SU-DHL-6 (cell line): ENCODE data around the gene CYSRT1.

Experiments
- H2AFZ ChIP-seq: fragments of 200-600 bp; sonication (generic); 2 replicates; pipeline ENCODE4 v1.6.1; 2014; ENCODE audit warnings: low read depth, mild to moderate bottlenecking, moderate library complexity, mixed read lengths, antibody characterized with exemption, low read length; ENCODE audit not compliant: severe bottlenecking
- H3F3A ChIP-seq: fragments of 200-600 bp; shearing (Covaris generic); 2 replicates; pipeline ENCODE4 v1.6.0; 2016; ENCODE audit warnings: antibody characterized with exemption, mild to moderate bottlenecking; ENCODE audit not compliant: insufficient read depth
- H3K27ac ChIP-seq: fragments of 200-600 bp; sonication (generic); 2 replicates; pipeline ENCODE4 v1.5.1; 2016; ENCODE audit warnings: low read depth, mild to moderate bottlenecking, low read length, moderate library complexity, mixed read lengths
- H3K27me3 ChIP-seq: fragments of 200-600 bp; sonication (generic), shearing (Covaris generic); 2 replicates; pipeline ENCODE4 v1.6.0; 2014; ENCODE audit warnings: mild to moderate bottlenecking, low read length
- H3K36me3 ChIP-seq: fragments of 200-600 bp; sonication (generic); 2 replicates; pipeline ENCODE4 v1.6.1; 2014; ENCODE audit warnings: mild to moderate bottlenecking, low read length, mixed read lengths
- H3K4me2 ChIP-seq: fragments of 300-600, 200-600 bp; shearing (Covaris generic), sonication (generic); 2 replicates; pipeline ENCODE4 v1.6.0; 2014; ENCODE audit warnings: low read length, low read depth, mild to moderate bottlenecking; ENCODE audit not compliant: poor library complexity, severe bottlenecking
- H3K4me3 ChIP-seq: fragments of 200-600 bp; sonication (generic); 2 replicates; pipeline ENCODE4 v1.5.1; 2014; ENCODE audit warnings: antibody characterized with exemption, low read length, mild to moderate bottlenecking, mixed read lengths; ENCODE audit not compliant: insufficient read depth, poor library complexity, severe bottlenecking
- H3K79me2 ChIP-seq: fragments of 200-600 bp; sonication (generic); 2 replicates; pipeline ENCODE4 v1.6.1; 2014; ENCODE audit warnings: mild to moderate bottlenecking, low read length, moderate library complexity; ENCODE audit not compliant: insufficient read depth
- H3K9ac ChIP-seq: fragments of 200-600 bp; sonication (generic); 2 replicates; pipeline ENCODE4 v1.7.0; 2014; ENCODE audit warnings: mild to moderate bottlenecking, low read length
- H3K9me2 ChIP-seq: fragments of 200-600 bp; sonication (generic); replicated peaks from 2 replicates; pipeline ENCODE4 v1.6.1; 2014; ENCODE audit warnings: low read length; ENCODE audit not compliant: insufficient read depth
- H3K9me3 ChIP-seq: fragments of 200-600 bp; sonication (generic); 2 replicates; pipeline ENCODE4 v1.6.1; 2014; ENCODE audit warnings: low read length, mixed read lengths; ENCODE audit not compliant: insufficient read depth
- H4K20me1 ChIP-seq: fragments of 200-600 bp; sonication (generic); 2 replicates; pipeline ENCODE4 v1.6.1; 2014; ENCODE audit warnings: low read depth, mild to moderate bottlenecking, antibody characterized with exemption, low read length, moderate library complexity, mixed read lengths
- EZH2phosphoT487 ChIP-seq: fragments of 200-600 bp; sonication (generic), shearing (Covaris generic); conservative IDR thresholded peaks from 2 replicates; pipeline ENCODE4 v1.6.1; 2018; ENCODE audit warnings: mild to moderate bottlenecking, antibody characterized with exemption, low read length, moderate library complexity, mixed read lengths
- TF ChIP-seq, protein P1 (sequence below): fragments of 200-600 bp; sonication (generic); IDR thresholded peaks from one replicate; pipeline ENCODE4 v1.5.1; 2017; ENCODE audit warnings: antibody characterized with exemption, mild to moderate bottlenecking, low read length, moderate library complexity; ENCODE audit not compliant: insufficient read depth, poor library complexity, severe bottlenecking

Gene CYSRT1

DNA sequence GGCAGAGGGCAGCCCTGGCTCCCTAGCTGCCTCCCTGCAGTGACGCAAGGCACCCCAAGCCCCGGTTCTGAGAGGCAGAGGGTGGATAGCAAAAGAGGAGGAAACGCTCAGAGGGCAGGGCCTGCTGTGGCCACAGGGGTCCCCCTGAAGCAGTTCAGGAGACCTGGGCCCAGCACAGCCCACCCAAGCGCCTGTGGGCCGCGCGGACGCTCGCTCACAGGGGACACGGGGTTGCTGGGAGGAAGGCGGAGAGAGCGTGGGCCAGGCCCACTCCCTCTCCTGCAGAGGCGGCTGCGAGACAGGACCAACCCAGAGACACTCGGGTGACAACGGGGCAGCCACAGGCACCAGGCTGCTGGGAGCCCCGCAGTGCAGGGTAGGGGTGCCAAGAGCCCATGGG, 45.2 kb upstream of the CYSRT1 start:
- no peak for TF ChIP-seq EZH2phosphoT487
- TF ChIP-seq, protein P1, sequence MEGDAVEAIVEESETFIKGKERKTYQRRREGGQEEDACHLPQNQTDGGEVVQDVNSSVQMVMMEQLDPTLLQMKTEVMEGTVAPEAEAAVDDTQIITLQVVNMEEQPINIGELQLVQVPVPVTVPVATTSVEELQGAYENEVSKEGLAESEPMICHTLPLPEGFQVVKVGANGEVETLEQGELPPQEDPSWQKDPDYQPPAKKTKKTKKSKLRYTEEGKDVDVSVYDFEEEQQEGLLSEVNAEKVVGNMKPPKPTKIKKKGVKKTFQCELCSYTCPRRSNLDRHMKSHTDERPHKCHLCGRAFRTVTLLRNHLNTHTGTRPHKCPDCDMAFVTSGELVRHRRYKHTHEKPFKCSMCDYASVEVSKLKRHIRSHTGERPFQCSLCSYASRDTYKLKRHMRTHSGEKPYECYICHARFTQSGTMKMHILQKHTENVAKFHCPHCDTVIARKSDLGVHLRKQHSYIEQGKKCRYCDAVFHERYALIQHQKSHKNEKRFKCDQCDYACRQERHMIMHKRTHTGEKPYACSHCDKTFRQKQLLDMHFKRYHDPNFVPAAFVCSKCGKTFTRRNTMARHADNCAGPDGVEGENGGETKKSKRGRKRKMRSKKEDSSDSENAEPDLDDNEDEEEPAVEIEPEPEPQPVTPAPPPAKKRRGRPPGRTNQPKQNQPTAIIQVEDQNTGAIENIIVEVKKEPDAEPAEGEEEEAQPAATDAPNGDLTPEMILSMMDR, result no peak
- Histone ChIP-seq H2AFZ (no peak overlapping the region), H3F3A (no peaks in the 10 kb centered on the region), H3K9me2 (no peaks in the 10 kb centered on the region), H3K79me2 (no peaks in the 10 kb centered on the region), H3K4me2 (no peak overlapping the region), H4K20me1 (no peaks in the 10 kb centered on the region), H3K9me3 (no peaks in the 10 kb centered on the region), H3K4me3 (no peak overlapping the region), H3K9ac (no peak overlapping the region), H3K27me3 (no peaks in the 10 kb centered on the region), H3K27ac (no peak overlapping the region), H3K36me3 (no peaks in the 10 kb centered on the region)

DNA sequence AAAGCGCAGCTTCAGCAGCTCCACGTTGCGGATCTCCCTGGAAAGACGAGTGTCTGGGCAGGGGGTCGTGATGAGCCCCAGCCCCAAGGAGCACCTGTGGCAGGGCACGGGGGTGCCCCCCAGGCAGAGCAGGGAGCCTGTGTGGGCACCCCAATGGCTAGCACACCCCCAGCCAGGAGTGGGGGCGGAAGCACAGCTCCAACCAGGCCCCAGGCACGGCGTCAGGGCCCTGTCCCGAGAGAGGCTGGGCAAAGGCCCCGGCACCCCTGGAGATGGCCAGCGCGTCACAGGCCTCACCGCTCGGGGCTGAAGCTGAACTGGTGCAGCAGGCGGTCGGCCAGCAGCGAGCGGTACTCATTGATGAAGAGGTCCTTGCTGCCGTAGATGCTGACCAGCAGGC, 44.5 kb upstream of the CYSRT1 start:
- Histone ChIP-seq H3F3A (no peaks in the 10 kb centered on the region), H3K79me2 (no peaks in the 10 kb centered on the region), H3K9ac (no peak overlapping the region), H3K4me2 (no peak overlapping the region), H3K27ac (no peak overlapping the region), H3K36me3 (no peaks in the 10 kb centered on the region), H4K20me1 (no peaks in the 10 kb centered on the region), H3K9me2 (no peaks in the 10 kb centered on the region), H3K27me3 (no peaks in the 10 kb centered on the region), H3K4me3 (no peak overlapping the region), H2AFZ (no peak overlapping the region), H3K9me3 (no peaks in the 10 kb centered on the region)
- TF ChIP-seq EZH2phosphoT487, result no peak
- TF ChIP-seq, protein P1, result no peak

DNA sequence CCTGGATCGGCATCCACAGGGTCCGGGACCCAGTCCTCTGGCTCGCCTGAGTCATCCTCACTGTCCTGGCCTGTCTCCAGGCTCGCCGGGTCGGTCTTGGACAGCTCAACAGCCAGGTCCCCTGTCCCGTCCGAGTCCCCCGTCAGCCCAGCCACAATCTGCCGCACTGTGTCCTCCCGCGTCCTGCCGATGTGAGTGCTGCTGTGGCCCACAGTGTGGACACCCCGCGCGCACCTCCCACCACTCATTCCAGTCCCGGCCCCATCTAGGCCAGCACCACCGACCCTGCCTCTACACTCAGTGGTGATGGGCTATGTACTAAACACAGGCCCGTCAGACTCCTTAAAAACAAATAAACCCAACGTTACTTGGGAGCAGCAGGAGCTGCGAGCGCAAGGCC, 43.3 kb upstream of the CYSRT1 start:
- Histone ChIP-seq H3K4me2 (no peak overlapping the region), H3K36me3 (no peaks in the 10 kb centered on the region), H3K27ac (no peak overlapping the region), H3F3A (no peaks in the 10 kb centered on the region), H3K9ac (no peak overlapping the region), H3K79me2 (no peaks in the 10 kb centered on the region), H3K27me3 (no peaks in the 10 kb centered on the region), H4K20me1 (no peaks in the 10 kb centered on the region), H2AFZ (no peak overlapping the region), H3K9me3 (no peaks in the 10 kb centered on the region), H3K9me2 (no peaks in the 10 kb centered on the region), H3K4me3 (no peak overlapping the region)
- TF ChIP-seq EZH2phosphoT487, result no peak
- TF ChIP-seq, protein P1, result no peak

DNA sequence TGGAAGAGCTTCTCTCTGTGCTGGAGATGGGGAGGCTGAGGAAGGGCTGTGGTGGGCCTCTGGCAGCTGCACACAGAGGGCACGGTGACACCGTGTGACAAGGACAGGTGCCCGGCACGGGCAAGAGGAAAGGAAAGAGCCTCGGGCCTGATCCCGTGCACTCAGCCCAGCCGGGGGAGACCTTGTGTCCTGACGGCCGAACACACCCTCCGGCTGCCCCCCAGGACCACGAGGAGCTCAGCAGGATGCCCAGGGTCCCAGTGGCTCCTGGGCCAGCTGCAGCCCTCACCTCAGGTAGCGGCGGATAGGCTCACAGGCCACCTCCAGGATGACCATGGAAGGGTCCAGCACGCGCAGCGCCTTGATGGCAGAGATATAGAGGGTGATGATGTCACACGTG, 42.1 kb upstream of the CYSRT1 start:
- Histone ChIP-seq H3K27ac (no peak overlapping the region), H3K9me3 (no peaks in the 10 kb centered on the region), H4K20me1 (no peaks in the 10 kb centered on the region), H3K79me2 (peaks cover 9% of the 10 kb centered on the region), H3F3A (no peaks in the 10 kb centered on the region), H3K9ac (no peak overlapping the region), H2AFZ (no peak overlapping the region), H3K4me3 (no peak overlapping the region), H3K27me3 (no peaks in the 10 kb centered on the region), H3K9me2 (no peaks in the 10 kb centered on the region), H3K4me2 (no peak overlapping the region), H3K36me3 (no peaks in the 10 kb centered on the region)
- no peak for TF ChIP-seq EZH2phosphoT487
- TF ChIP-seq, protein P1, result no peak
